Measurements from ENCODE around the gene UHRF2. TPM values are rescaled to one million over a fixed set of nuclear protein-coding genes. Genes with fewer than 3 reads are reported as not detected.

The UHRF2 gene
- total RNA-seq, 1 experiment from 2014 or later, result 40.6 TPM

DNA sequence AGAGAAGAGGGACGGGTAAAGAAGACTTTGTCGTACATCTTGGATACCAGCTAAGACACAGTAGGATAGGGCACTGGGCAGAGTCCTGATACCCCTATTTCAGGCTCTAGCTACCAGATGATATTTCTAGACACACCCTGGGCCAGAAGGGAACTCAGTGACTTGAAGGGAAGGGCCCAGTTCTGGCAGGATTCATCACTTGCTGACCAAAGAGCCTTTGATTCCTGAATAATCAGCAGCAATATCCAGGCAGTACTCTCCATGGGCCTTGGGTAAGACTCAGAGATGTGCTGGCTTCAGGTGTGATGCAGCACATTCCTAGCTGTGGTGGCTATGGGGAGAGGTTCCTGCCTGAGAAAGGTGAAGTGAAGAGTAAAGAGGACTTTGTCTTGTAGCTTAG, 44.2 kb upstream of the UHRF2 start:
- Histone ChIP-seq H3K27me3 (ENCODE audit: insufficient read depth, low read length) (no peaks in the 10 kb centered on the region), H4K20me1 (ENCODE audit: insufficient read depth) (no peaks in the 10 kb centered on the region), H3K4me3 (replicated peaks in 1 of 2; ENCODE audit: low read depth in 1 of 2, low read length in 2 of 2) (no peak overlapping the region), H3K36me3 (ENCODE audit: control insufficient read depth in 1 of 2, insufficient read depth in 2 of 2, low read length in 2 of 2) (no peaks in the 10 kb centered on the region), H3K4me2 (ENCODE audit: low read length) (no peak overlapping the region), H3K79me2 (ENCODE audit: insufficient read depth, low read length) (no peaks in the 10 kb centered on the region), H3K9me3 (ENCODE audit: control insufficient read depth in 1 of 2, insufficient read depth in 1 of 2, low read depth in 1 of 2, low read length in 2 of 2) (no peaks in the 10 kb centered on the region; a peak in 1 of 4 replicates), H2AFZ (ENCODE audit: low read depth, low read length, poor library complexity, severe bottlenecking) (no peak overlapping the region), H3K27ac (ENCODE audit: low read depth, low read length) (no peak overlapping the region), H3K9me2 (ENCODE audit: insufficient read depth) (no peaks in the 10 kb centered on the region), H3K9ac (ENCODE audit: low read length) (no peak overlapping the region), H3K4me1 (ENCODE audit: control insufficient read depth in 1 of 2, insufficient read depth in 2 of 2, low read length in 2 of 2) (no peaks in the 10 kb centered on the region)
- TF ChIP-seq FOSL1 (IDR thresholded peaks at IDR 0.05; ENCODE audit: low read depth) (no peak), TCF7L2 (IDR thresholded peaks at IDR 0.05; ENCODE audit: borderline replicate concordance, extremely low read depth, insufficient read depth, insufficient read length) (no peak), POLR2AphosphoS5 (IDR thresholded peaks at IDR 0.05; ENCODE audit: low read depth, low read length) (no peak), ELF1 (IDR thresholded peaks at IDR 0.05; ENCODE audit: borderline replicate concordance, low read depth) (no peak), CBX3 (IDR thresholded peaks at IDR 0.05; ENCODE audit: low read depth) (no peak), SRF (IDR thresholded peaks at IDR 0.05; ENCODE audit: low read depth) (no peak), SIN3A (IDR thresholded peaks at IDR 0.05; ENCODE audit: low read depth) (no peak), EZH2phosphoT487 (IDR thresholded peaks at IDR 0.05; ENCODE audit: borderline replicate concordance) (no peak), ZNF274 (IDR thresholded peaks at IDR 0.05; ENCODE audit: low read depth, low read length) (no peak), YY1 (IDR thresholded peaks at IDR 0.05; ENCODE audit: extremely low read depth, insufficient replicate concordance, low read depth, low read length) (no peak), EZH2 (IDR thresholded peaks at IDR 0.05) (no peak), SP1 (IDR thresholded peaks at IDR 0.05; ENCODE audit: low read depth) (no peak), JUND (IDR thresholded peaks at IDR 0.05) (no peak), EGR1 (IDR thresholded peaks at IDR 0.05; ENCODE audit: low read depth) (no peak), ZFX (IDR thresholded peaks at IDR 0.05) (no peak), POLR2A (IDR thresholded peaks at IDR 0.05; ENCODE audit: borderline replicate concordance, extremely low read depth, insufficient read depth, insufficient read length) (no peak), RAD21 (IDR thresholded peaks at IDR 0.05; ENCODE audit: low read depth) (no peak)
- TF ChIP-seq, protein P1, sequence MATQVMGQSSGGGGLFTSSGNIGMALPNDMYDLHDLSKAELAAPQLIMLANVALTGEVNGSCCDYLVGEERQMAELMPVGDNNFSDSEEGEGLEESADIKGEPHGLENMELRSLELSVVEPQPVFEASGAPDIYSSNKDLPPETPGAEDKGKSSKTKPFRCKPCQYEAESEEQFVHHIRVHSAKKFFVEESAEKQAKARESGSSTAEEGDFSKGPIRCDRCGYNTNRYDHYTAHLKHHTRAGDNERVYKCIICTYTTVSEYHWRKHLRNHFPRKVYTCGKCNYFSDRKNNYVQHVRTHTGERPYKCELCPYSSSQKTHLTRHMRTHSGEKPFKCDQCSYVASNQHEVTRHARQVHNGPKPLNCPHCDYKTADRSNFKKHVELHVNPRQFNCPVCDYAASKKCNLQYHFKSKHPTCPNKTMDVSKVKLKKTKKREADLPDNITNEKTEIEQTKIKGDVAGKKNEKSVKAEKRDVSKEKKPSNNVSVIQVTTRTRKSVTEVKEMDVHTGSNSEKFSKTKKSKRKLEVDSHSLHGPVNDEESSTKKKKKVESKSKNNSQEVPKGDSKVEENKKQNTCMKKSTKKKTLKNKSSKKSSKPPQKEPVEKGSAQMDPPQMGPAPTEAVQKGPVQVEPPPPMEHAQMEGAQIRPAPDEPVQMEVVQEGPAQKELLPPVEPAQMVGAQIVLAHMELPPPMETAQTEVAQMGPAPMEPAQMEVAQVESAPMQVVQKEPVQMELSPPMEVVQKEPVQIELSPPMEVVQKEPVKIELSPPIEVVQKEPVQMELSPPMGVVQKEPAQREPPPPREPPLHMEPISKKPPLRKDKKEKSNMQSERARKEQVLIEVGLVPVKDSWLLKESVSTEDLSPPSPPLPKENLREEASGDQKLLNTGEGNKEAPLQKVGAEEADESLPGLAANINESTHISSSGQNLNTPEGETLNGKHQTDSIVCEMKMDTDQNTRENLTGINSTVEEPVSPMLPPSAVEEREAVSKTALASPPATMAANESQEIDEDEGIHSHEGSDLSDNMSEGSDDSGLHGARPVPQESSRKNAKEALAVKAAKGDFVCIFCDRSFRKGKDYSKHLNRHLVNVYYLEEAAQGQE (IDR thresholded peaks at IDR 0.05; ENCODE audit: low read depth), result no peak
- TF ChIP-seq, protein P2, sequence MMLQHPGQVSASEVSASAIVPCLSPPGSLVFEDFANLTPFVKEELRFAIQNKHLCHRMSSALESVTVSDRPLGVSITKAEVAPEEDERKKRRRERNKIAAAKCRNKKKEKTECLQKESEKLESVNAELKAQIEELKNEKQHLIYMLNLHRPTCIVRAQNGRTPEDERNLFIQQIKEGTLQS (IDR thresholded peaks at IDR 0.05), result no peak
- TF ChIP-seq, protein P3, sequence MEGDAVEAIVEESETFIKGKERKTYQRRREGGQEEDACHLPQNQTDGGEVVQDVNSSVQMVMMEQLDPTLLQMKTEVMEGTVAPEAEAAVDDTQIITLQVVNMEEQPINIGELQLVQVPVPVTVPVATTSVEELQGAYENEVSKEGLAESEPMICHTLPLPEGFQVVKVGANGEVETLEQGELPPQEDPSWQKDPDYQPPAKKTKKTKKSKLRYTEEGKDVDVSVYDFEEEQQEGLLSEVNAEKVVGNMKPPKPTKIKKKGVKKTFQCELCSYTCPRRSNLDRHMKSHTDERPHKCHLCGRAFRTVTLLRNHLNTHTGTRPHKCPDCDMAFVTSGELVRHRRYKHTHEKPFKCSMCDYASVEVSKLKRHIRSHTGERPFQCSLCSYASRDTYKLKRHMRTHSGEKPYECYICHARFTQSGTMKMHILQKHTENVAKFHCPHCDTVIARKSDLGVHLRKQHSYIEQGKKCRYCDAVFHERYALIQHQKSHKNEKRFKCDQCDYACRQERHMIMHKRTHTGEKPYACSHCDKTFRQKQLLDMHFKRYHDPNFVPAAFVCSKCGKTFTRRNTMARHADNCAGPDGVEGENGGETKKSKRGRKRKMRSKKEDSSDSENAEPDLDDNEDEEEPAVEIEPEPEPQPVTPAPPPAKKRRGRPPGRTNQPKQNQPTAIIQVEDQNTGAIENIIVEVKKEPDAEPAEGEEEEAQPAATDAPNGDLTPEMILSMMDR (IDR thresholded peaks at IDR 0.05 in 2 of 3, conservative IDR thresholded peaks at IDR 0.05 in 1 of 3; ENCODE audit: borderline replicate concordance in 1 of 3, insufficient read depth in 1 of 3, low read depth in 2 of 3, low read length in 2 of 3), result no peak
- BruUV-seq (replicated peaks), result no TSS peak
- ChIA-PET RAD21 (ENCODE audit: low non-redundant PET in 1 of 2, low total read pairs in 2 of 2, uncharacterized antibody in 2 of 2, unreplicated experiment in 2 of 2) (no interaction called here), CTCF (no interaction called here), POLR2A (no interaction called here)
- intact Hi-C loops (cut with micrococcal nuclease), result no loop called here
- no peak for DNase-seq (ENCODE audit: low read depth, low spot score)
- ATAC-seq, result no peak
